ENCODE results near the gene SCAF11.

Gene SCAF11

DNA sequence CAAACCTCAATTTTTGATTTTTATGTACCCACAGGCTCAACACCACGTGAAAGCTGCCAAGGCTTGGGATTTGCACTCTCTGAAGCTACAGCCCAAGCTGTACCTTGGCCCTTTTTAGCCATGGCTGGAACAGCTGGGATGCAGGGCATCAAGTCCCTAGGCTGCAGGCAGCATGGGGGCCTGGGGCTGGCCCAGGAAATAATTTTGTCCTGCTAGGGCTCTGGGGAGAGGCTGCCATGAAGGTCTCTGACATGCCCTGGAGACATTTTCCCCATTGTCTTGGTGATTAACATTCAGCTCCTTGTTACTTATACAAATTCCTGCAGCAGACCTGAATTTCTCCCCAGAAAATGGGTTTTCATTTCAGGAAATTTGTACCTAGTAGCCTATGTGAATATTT is 103.7 kb downstream of the SCAF11 start:
- no peak for TF ChIP-seq CTCF (IDR thresholded peaks at IDR 0.05; ENCODE audit: low read depth, low read length)
- DNase-seq: no peak
- Histone ChIP-seq H3K9me3 (ENCODE audit: severe bottlenecking) (no peaks in the 10 kb centered on the region), H3K4me3 (ENCODE audit: low read depth, low read length) (no peak overlapping the region), H3K36me3 (peaks cover 16% of the 10 kb centered on the region), H3K27ac (no peak overlapping the region), H3K27me3 (ENCODE audit: insufficient read depth, low read depth, severe bottlenecking) (no peaks in the 10 kb centered on the region)

- Histone ChIP-seq H3K27me3 (ENCODE audit: insufficient read depth, low read depth, severe bottlenecking) (no peaks in the 10 kb centered on the region), H3K4me3 (ENCODE audit: low read depth, low read length) (no peak overlapping the region), H3K36me3 (peaks cover 20% of the 10 kb centered on the region), H3K9me3 (ENCODE audit: severe bottlenecking) (no peaks in the 10 kb centered on the region), H3K27ac (no peak overlapping the region)
- TF ChIP-seq CTCF (IDR thresholded peaks at IDR 0.05; ENCODE audit: low read depth, low read length): no peak
- DNase-seq: no peak
These were observed 107.2 kb downstream of the SCAF11 start for GRCh38 chr12:45883187-45883586.

DNA sequence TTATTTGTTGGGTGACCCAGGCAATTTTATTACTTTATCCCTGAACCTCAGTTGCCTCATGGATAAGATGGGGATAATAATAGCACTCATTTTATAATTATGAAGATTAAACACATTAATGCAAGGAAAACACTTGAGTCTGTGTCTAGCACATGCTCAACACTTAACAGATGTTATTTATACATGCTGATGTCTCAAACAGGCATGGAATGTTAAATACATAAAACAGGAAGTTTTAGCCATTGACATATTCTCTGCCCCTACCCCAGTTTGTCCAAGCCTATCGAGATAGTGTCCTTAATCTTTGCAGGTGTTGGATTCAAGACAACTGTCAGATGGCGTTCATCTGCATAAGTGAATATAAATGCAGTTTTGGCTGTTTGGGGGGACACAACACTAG is 109.8 kb downstream of the SCAF11 start:
- H3K27me3 ChIP-seq (ENCODE audit: insufficient read depth, low read depth, severe bottlenecking): no peaks in the 10 kb centered on the region
- no peak overlapping the region for H3K4me3 ChIP-seq (ENCODE audit: low read depth, low read length)
- DNase-seq: no peak
- H3K27ac ChIP-seq: no peak overlapping the region
- TF ChIP-seq CTCF (IDR thresholded peaks at IDR 0.05; ENCODE audit: low read depth, low read length): no peak
- peaks cover 22% of the 10 kb centered on the region for H3K36me3 ChIP-seq
- H3K9me3 ChIP-seq (ENCODE audit: severe bottlenecking): no peaks in the 10 kb centered on the region

DNA sequence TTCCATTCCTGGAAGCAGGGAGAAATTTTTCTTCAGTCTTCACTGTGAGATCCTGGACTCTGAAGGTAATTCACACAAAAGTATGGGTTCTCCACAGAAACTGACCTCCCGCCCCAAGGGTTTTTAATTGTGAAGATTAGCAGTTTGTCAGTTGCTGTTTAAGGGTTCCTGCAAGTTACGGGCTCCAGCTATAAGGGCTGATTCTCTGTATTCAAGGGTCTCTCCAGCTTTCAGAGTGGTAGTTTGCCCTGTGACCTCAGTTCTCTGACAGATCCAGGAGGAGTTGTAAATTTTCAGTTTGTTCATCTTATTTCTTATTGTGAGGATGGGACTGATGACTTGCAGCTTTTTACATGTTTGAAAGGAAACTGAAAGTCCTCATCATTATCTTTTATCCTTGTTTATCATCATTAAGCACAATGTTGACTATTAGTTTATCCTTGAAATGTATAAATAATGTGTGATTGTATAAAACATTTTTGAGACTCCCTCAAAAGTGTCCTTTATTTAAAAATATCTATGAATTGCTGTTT is 110.9 kb downstream of the SCAF11 start:
- H3K27me3 ChIP-seq (ENCODE audit: insufficient read depth, low read depth, severe bottlenecking): no peaks in the 10 kb centered on the region
- no peak for TF ChIP-seq CTCF (IDR thresholded peaks at IDR 0.05; ENCODE audit: low read depth, low read length)
- no peak for DNase-seq
- H3K36me3 ChIP-seq: peaks cover 28% of the 10 kb centered on the region
- no peak overlapping the region for H3K4me3 ChIP-seq (ENCODE audit: low read depth, low read length)
- H3K9me3 ChIP-seq (ENCODE audit: severe bottlenecking): no peaks in the 10 kb centered on the region
- no peak overlapping the region for H3K27ac ChIP-seq

GRCh38 chr12:45878630-45879255 is 111.6 kb downstream of the SCAF11 start:
- no peak overlapping the region for H3K27ac ChIP-seq
- no peaks in the 10 kb centered on the region for H3K27me3 ChIP-seq (ENCODE audit: insufficient read depth, low read depth, severe bottlenecking)
- peaks cover 29% of the 10 kb centered on the region for H3K36me3 ChIP-seq
- no peak for TF ChIP-seq CTCF (IDR thresholded peaks at IDR 0.05; ENCODE audit: low read depth, low read length)
- DNase-seq: no peak
- no peaks in the 10 kb centered on the region for H3K9me3 ChIP-seq (ENCODE audit: severe bottlenecking)
- no peak overlapping the region for H3K4me3 ChIP-seq (ENCODE audit: low read depth, low read length)

DNA sequence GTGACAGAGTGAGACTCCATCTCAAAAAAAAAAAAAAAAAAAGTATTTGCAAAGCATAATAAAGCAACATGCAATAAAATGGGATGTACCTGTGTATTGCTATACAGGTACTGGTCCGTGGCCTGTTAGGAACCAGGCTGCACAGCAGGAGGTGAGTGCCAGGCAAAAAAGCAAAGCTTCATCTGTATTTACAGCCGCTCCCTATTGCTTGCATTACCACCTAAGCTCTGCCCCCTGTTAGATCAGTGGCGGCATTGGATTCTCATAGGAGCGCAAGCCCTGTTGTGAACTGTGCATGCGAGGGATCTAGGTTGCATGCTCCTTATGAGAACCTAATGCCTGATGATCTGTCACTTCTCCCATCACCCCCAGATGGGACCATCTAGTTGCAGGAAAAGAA is 113.3 kb downstream of the SCAF11 start:
- H3K27me3 ChIP-seq (ENCODE audit: insufficient read depth, low read depth, severe bottlenecking): no peaks in the 10 kb centered on the region
- no peak overlapping the region for H3K27ac ChIP-seq
- no peak for TF ChIP-seq CTCF (IDR thresholded peaks at IDR 0.05; ENCODE audit: low read depth, low read length)
- no peak overlapping the region for H3K4me3 ChIP-seq (ENCODE audit: low read depth, low read length)
- no peaks in the 10 kb centered on the region for H3K9me3 ChIP-seq (ENCODE audit: severe bottlenecking)
- H3K36me3 ChIP-seq: peaks cover 38% of the 10 kb centered on the region
- DNase-seq: no peak

Measured in WERI-Rb-1 (cell line).